Activated CD4-positive, CD25-positive, alpha-beta regulatory T cell treated with anti-CD3 and anti-CD28 coated beads, Interleukin-2, amount 50 U/mL, for 16 hours (primary cell): ENCODE results near the gene SRGAP2C.
"Not testable (repeated sequence)": the region's sequence is repeated elsewhere in the genome, so short reads cannot be mapped to it uniquely, and the experiment has no call there.

Experiments used
- DNase-seq: peaks from one replicate; pipeline ENCODE4 v3.0.0-alpha.2; 2020; ENCODE audit warnings: low read depth, low spot score

The SRGAP2C gene

DNA sequence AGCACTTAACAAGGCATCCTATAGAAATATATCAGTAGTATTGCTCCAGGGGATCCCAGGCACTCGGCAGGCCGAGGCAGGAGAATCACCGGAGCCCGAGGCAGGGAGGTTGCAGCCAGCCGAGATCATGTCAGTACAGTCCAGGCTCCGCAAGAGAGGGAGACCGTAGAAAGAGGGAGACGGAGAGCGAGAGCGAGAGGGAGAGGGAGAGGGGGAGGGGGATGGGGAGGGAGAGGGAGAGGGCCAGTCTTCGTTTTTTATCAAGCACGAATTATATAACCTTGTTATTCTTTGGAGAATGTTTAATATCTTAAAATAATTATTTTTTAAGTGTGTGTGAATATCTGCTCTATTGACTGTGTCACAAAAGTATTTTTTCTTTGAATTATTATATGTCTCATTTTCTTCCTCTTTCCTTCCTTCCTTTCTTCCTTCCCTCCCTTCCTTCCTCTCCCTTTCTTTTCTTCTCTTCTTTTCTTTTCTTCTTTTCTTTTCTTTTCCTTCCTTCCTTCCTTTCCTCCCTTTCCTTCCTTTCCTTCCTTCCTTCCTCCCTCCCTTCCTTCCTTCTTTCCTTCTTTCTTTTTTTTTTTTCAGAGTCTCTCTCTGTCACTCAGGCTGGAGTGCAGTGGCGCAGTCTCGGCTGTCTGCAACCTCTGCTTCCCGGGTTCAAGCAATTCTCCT lies 233.7 kb downstream of the SRGAP2C start:
- no peak for DNase-seq

GRCh38 chr1:121419050-121419615 lies 234.4 kb downstream of the SRGAP2C start:
- DNase-seq: not testable (repeated sequence)

DNA sequence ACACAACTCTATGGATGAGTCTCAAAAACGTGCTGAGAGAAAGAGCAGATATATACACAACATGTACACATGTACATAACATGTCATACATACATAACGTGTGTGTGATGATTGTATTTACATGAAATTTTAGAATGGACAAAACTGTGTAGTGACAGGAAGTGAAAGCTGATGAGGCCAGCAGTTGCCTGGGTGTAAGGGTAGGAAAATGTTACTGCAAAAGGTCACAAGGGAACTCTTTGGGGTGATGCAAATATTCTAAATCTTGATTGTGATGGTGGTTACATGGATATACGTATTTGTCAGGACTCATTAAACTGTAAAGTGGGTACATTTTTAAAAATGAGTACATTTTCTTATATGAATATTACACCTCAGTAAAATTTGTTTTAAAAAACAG lies 236.7 kb downstream of the SRGAP2C start:
- DNase-seq: not testable (repeated sequence)

GRCh38 chr1:121423956-121424355 lies 239.2 kb downstream of the SRGAP2C start:
- DNase-seq: not testable (repeated sequence)

DNA sequence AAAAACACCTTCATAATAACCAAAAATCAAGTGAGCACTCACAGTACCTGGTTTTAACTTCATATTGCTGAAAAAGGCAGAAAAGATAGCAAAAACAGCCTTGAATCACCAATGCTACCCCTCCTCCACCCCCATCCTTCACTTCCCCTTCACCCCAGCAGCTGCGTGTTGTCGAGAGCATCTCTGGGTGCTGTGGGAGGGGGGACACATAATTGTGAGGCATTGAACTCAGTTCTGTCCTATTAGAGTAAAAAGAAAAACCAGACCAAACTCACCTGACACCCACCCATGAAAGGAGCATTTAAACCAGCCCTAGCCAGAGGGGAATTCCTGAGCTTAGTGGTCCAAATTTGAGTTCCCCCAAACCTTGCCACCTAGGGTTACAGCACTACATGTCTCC lies 248.7 kb downstream of the SRGAP2C start:
- DNase-seq: not testable (repeated sequence)

DNA sequence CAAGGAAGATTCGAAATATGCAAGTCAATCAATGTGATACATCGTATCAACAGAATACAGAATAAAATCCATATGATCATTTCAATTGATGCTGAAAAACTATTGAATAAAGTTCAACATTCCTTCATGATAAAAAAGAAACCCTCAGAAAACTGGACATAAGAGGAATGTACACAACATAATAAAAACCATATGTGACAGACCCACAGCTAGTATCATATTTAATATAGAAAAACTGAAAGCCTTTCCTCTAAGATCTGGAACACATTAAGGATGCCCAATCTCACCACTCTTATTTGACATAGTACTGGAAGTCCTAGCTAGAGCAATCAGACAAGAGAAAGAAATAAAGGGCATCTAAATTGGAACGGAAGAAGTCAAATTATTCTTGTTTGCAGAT lies 254.1 kb downstream of the SRGAP2C start:
- not testable (repeated sequence) for DNase-seq

GRCh38 chr1:121440993-121441392 lies 256.2 kb downstream of the SRGAP2C start:
- DNase-seq: no peak
